ENCODE results near the gene STEAP4.
"Not testable (repeated sequence)": the region's sequence is repeated elsewhere in the genome, so short reads cannot be mapped to it uniquely, and the experiment has no call there.

Gene STEAP4

GRCh38 chr7:88312061-88312663, 5.5 kb upstream of the STEAP4 start:
- no peak for DNase-seq (ENCODE audit: low read depth)

- DNase-seq (ENCODE audit: low read depth) = no peak
Observed at GRCh38 chr7:88311675-88312036, 5.0 kb upstream of the STEAP4 start.

- DNase-seq (ENCODE audit: low read depth) = no peak
Observed at GRCh38 chr7:88310956-88311674, 4.4 kb upstream of the STEAP4 start.

- no peak for DNase-seq (ENCODE audit: low read depth)
Observed at GRCh38 chr7:88309819-88310218, 3.1 kb upstream of the STEAP4 start.

GRCh38 chr7:88307823-88308222, 1.1 kb upstream of the STEAP4 start:
- no peak for DNase-seq (ENCODE audit: low read depth)

GRCh38 chr7:88307412-88307811, 718 bp upstream of the STEAP4 start:
- DNase-seq (ENCODE audit: low read depth) = no peak

GRCh38 chr7:88305044-88305443, 1.6 kb downstream of the STEAP4 start:
- no peak for DNase-seq (ENCODE audit: low read depth)

- DNase-seq (ENCODE audit: low read depth) = no peak
Observed at GRCh38 chr7:88302486-88302885, 4.2 kb downstream of the STEAP4 start.

GRCh38 chr7:88301924-88302323, 4.8 kb downstream of the STEAP4 start:
- no peak for DNase-seq (ENCODE audit: low read depth)

GRCh38 chr7:88300401-88300945, 6.2 kb downstream of the STEAP4 start:
- no peak for DNase-seq (ENCODE audit: low read depth)

- DNase-seq (ENCODE audit: low read depth) = no peak
Observed at GRCh38 chr7:88299126-88299525, 7.6 kb downstream of the STEAP4 start.

GRCh38 chr7:88293866-88294265, 12.8 kb downstream of the STEAP4 start:
- no peak for DNase-seq (ENCODE audit: low read depth)

GRCh38 chr7:88291398-88292173, 15.1 kb downstream of the STEAP4 start:
- DNase-seq (ENCODE audit: low read depth) = no peak

- no peak for DNase-seq (ENCODE audit: low read depth)
Observed at GRCh38 chr7:88290491-88290890, 16.2 kb downstream of the STEAP4 start.

GRCh38 chr7:88289564-88290025, 17.1 kb downstream of the STEAP4 start:
- no peak for DNase-seq (ENCODE audit: low read depth)

- no peak for DNase-seq (ENCODE audit: low read depth)
Observed at GRCh38 chr7:88281749-88282148, 24.9 kb downstream of the STEAP4 start.

- DNase-seq (ENCODE audit: low read depth) = no peak
Observed at GRCh38 chr7:88280801-88281200, 25.9 kb downstream of the STEAP4 start.

- no peak for DNase-seq (ENCODE audit: low read depth)
Observed at GRCh38 chr7:88279323-88279722, 27.4 kb downstream of the STEAP4 start.

- no peak for DNase-seq (ENCODE audit: low read depth)
Observed at GRCh38 chr7:88278881-88279280, 27.8 kb downstream of the STEAP4 start.

GRCh38 chr7:88276605-88277153, 30.0 kb downstream of the STEAP4 start:
- no peak for DNase-seq (ENCODE audit: low read depth)

- not testable (repeated sequence) for DNase-seq (ENCODE audit: low read depth)
Observed at GRCh38 chr7:88274856-88275255, 31.8 kb downstream of the STEAP4 start.

- no peak for DNase-seq (ENCODE audit: low read depth)
Observed at GRCh38 chr7:88269586-88269985, 37.1 kb downstream of the STEAP4 start.

GRCh38 chr7:88268858-88269257, 37.8 kb downstream of the STEAP4 start:
- no peak for DNase-seq (ENCODE audit: low read depth)
